Keratinocyte (primary cell): ENCODE measurements around the gene MRPS22. TPM values are rescaled to one million over a fixed set of nuclear protein-coding genes. Genes with fewer than 3 reads are reported as not detected.

Experiments used
- DNase-seq: peaks from one replicate; pipeline ENCODE4 v3.0.0-alpha.2; 2011; ENCODE audit warnings: low read depth, missing footprints, low spot score
- FAIRE-seq: peaks from 2 replicates; lab custom pipeline; 2011; peaks lifted over from hg19 to GRCh38; lab: Jason Lieb, UNC
- H2AFZ ChIP-seq: 2 replicates; pipeline ENCODE4 v1.6.0; 2012; ENCODE audit warnings: low read length, control low read depth, inconsistent platforms; ENCODE audit not compliant: control insufficient read depth
- H3K27ac ChIP-seq: 2 replicates; pipeline ENCODE4 v1.5.1; 2011; ENCODE audit warnings: low read length; ENCODE audit not compliant: control insufficient read depth, insufficient read depth
- H3K27me3 ChIP-seq: 3 replicates; pipeline ENCODE4 v1.6.0; 2011; ENCODE audit warnings: low read length; ENCODE audit not compliant: control insufficient read depth, insufficient read depth; ENCODE audit errors: extremely low read depth
- H3K36me3 ChIP-seq, 2 experiments: 2 replicates in 1 of 2; 3 replicates in 1 of 2; pipeline ENCODE4 v1.5.1; 2011; ENCODE audit warnings: low read length in 2 of 2, mild to moderate bottlenecking in 1 of 2; ENCODE audit not compliant: control insufficient read depth in 2 of 2, insufficient read depth in 2 of 2; ENCODE audit errors: extremely low read depth in 1 of 2
- H3K4me1 ChIP-seq: 3 replicates; pipeline ENCODE4 v1.5.1; 2011; ENCODE audit warnings: low read length; ENCODE audit not compliant: control insufficient read depth, insufficient read depth; ENCODE audit errors: extremely low read depth
- H3K4me2 ChIP-seq: 3 replicates; pipeline ENCODE4 v1.6.0; 2011; ENCODE audit warnings: low read depth, low read length; ENCODE audit not compliant: control insufficient read depth, insufficient read depth; ENCODE audit errors: extremely low read depth
- H3K4me3 ChIP-seq, 3 experiments: fragments of 200-600 bp in 1 of 3; sonication (generic) in 1 of 3; 2 replicates in 2 of 3; 3 replicates in 1 of 3; pipeline ENCODE4 v1.5.1; 2011 to 2016; ENCODE audit warnings: low read length in 3 of 3, mild to moderate bottlenecking in 3 of 3, control low read depth in 2 of 3, inconsistent platforms in 1 of 3, low read depth in 1 of 3, mixed read lengths in 1 of 3, mixed run types in 1 of 3, moderate library complexity in 1 of 3; ENCODE audit not compliant: control insufficient read depth in 2 of 3, insufficient read depth in 2 of 3; ENCODE audit errors: extremely low read depth in 1 of 3
- H3K79me2 ChIP-seq: 2 replicates; pipeline ENCODE4 v1.6.0; 2012; ENCODE audit warnings: low read length; ENCODE audit not compliant: control insufficient read depth, insufficient read depth
- H3K9ac ChIP-seq: 3 replicates; pipeline ENCODE4 v1.6.0; 2011; ENCODE audit warnings: low read length; ENCODE audit not compliant: control insufficient read depth, insufficient read depth; ENCODE audit errors: extremely low read depth
- H3K9me1 ChIP-seq: 3 replicates; pipeline ENCODE4 v1.6.0; 2011; ENCODE audit warnings: low read length; ENCODE audit not compliant: control insufficient read depth, insufficient read depth; ENCODE audit errors: extremely low read depth
- H3K9me3 ChIP-seq: 2 replicates; pipeline ENCODE4 v1.5.1; 2012; ENCODE audit warnings: low read depth, low read length; ENCODE audit not compliant: control insufficient read depth
- H4K20me1 ChIP-seq: 3 replicates; pipeline ENCODE4 v1.6.0; 2011; ENCODE audit warnings: low read length; ENCODE audit not compliant: control insufficient read depth, insufficient read depth; ENCODE audit errors: extremely low read depth
- CTCF ChIP-seq, 3 experiments: IDR thresholded peaks in 1 of 3; conservative IDR thresholded peaks in 1 of 3; optimal IDR thresholded peaks in 1 of 3; 2 replicates in 2 of 3; 3 replicates in 1 of 3; pipeline versions ENCODE3 to v1.5.1; 2011; ENCODE audit warnings: low read length in 3 of 3, mild to moderate bottlenecking in 3 of 3, moderate library complexity in 2 of 3, control low read depth in 1 of 3, inconsistent platforms in 1 of 3; ENCODE audit not compliant: insufficient read depth in 2 of 3; ENCODE audit errors: extremely low read depth in 1 of 3
- EZH2 ChIP-seq: IDR thresholded peaks from one replicate; pipeline ENCODE4 v1.6.1; 2012; ENCODE audit warnings: inconsistent platforms, mild to moderate bottlenecking, low read length, moderate library complexity
- dilution Hi-C: fragments of 300-500 bp; cut with MboI; formaldehyde crosslinking; loops from one replicate; pipeline ENCODE4 v1.7.0; 2020; ENCODE audit warnings: low sequenced_read_pairs; ENCODE audit not compliant: extremely low pct_ligation_motif_present
- polyA plus RNA-seq, 5 experiments: library from polyadenylated mRNA; depleted of rRNA in 3 of 5; stranded (reverse) in 3 of 5; stranded (forward) in 1 of 5; unstranded in 1 of 5; fragments of >200 nt; gene quantifications; 1 replicate in 1 of 5; 2 replicates in 3 of 5; 3 replicates in 1 of 5; pipeline versions ENCODE4 v1.2.1 to v1.2.3, GENCODE V29; 2011 to 2012; ENCODE audit warnings: missing spikeins in 2 of 5, low read depth in 1 of 5, low replicate concordance in 1 of 5

MRPS22 gene
- polyA plus RNA-seq, 1 donor (not counting 4 experiments of a cell fraction or from before 2014, with no cell fraction given), result 91.9 TPM

- no peaks in the 10 kb centered on the region for H3K36me3 ChIP-seq
- FAIRE-seq (no peak), DNase-seq (no peak)
- no peak overlapping the region for H3K4me3 ChIP-seq
- peaks cover 18% of the 10 kb centered on the region for H3K4me1 ChIP-seq
- no peak for TF ChIP-seq CTCF (optimal IDR thresholded peaks at IDR 0.05 in 1 of 3, IDR thresholded peaks at IDR 0.05 in 1 of 3, conservative IDR thresholded peaks at IDR 0.05 in 1 of 3; ENCODE audit: extremely low read depth in 1 of 3, insufficient read depth in 2 of 3, low read length in 3 of 3)
- TF ChIP-seq EZH2, result no peak
- H3K79me2 ChIP-seq, result no peaks in the 10 kb centered on the region
- no peak overlapping the region for H3K4me2 ChIP-seq
- H3K27me3 ChIP-seq, result peaks cover 15% of the 10 kb centered on the region
- dilution Hi-C loops, result loop anchor here (25.0 kb wide), 2 partner anchors 206 to 381 kb away; partner anchors contain the start of genes FOXL2 and FOXL2NB
- H3K27ac ChIP-seq, result no peak overlapping the region
- no peak overlapping the region for H2AFZ ChIP-seq
- H3K9me1 ChIP-seq, result no peaks in the 10 kb centered on the region
- H3K9me3 ChIP-seq, result no peaks in the 10 kb centered on the region
- no peaks in the 10 kb centered on the region for H4K20me1 ChIP-seq
- H3K9ac ChIP-seq, result no peak overlapping the region
Measured at GRCh38 chr3:139317660-139318430, 26.0 kb upstream of the MRPS22 start.

GRCh38 chr3:139318431-139318816 lies 25.4 kb upstream of the MRPS22 start:
- DNase-seq (no peak), FAIRE-seq (no peak)
- H3K27ac ChIP-seq, result no peak overlapping the region
- dilution Hi-C loops, result loop anchor here (25.0 kb wide), 2 partner anchors 206 to 381 kb away; partner anchors contain the start of genes FOXL2 and FOXL2NB
- TF ChIP-seq CTCF (optimal IDR thresholded peaks at IDR 0.05 in 1 of 3, IDR thresholded peaks at IDR 0.05 in 1 of 3, conservative IDR thresholded peaks at IDR 0.05 in 1 of 3; ENCODE audit: extremely low read depth in 1 of 3, insufficient read depth in 2 of 3, low read length in 3 of 3) (no peak), EZH2 (no peak)
- H3K9ac ChIP-seq, result no peak overlapping the region
- no peaks in the 10 kb centered on the region for H3K79me2 ChIP-seq
- H3K27me3 ChIP-seq, result peaks cover 19% of the 10 kb centered on the region
- peaks cover 13% of the 10 kb centered on the region for H3K4me1 ChIP-seq
- H3K36me3 ChIP-seq, result no peaks in the 10 kb centered on the region
- H3K9me3 ChIP-seq, result no peaks in the 10 kb centered on the region
- H2AFZ ChIP-seq, result no peak overlapping the region
- no peak overlapping the region for H3K4me2 ChIP-seq
- H3K9me1 ChIP-seq, result no peaks in the 10 kb centered on the region
- H3K4me3 ChIP-seq, result no peak overlapping the region
- H4K20me1 ChIP-seq, result no peaks in the 10 kb centered on the region
